ENCODE results near the gene DSP.

DNA sequence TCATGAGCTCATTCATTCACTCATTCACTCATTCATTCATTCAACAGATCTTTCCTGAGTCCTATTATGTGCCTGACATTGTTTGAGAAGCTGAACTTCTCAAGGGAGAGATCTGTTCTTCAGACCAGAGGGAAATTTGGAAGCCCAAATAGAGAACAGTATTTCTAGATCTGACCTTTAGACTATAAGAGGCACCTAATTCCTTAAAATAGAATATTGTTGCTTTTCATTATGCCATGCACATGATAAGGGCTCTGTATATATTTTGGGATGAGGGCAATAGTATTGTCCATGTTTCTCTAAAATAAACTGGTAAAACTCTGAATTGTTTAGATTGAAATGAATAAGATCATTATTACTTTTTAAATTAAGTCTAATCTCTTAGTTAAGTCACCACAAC is 18.6 kb upstream of the DSP start:
- TF ChIP-seq, protein P1, sequence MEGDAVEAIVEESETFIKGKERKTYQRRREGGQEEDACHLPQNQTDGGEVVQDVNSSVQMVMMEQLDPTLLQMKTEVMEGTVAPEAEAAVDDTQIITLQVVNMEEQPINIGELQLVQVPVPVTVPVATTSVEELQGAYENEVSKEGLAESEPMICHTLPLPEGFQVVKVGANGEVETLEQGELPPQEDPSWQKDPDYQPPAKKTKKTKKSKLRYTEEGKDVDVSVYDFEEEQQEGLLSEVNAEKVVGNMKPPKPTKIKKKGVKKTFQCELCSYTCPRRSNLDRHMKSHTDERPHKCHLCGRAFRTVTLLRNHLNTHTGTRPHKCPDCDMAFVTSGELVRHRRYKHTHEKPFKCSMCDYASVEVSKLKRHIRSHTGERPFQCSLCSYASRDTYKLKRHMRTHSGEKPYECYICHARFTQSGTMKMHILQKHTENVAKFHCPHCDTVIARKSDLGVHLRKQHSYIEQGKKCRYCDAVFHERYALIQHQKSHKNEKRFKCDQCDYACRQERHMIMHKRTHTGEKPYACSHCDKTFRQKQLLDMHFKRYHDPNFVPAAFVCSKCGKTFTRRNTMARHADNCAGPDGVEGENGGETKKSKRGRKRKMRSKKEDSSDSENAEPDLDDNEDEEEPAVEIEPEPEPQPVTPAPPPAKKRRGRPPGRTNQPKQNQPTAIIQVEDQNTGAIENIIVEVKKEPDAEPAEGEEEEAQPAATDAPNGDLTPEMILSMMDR (conservative IDR thresholded peaks at IDR 0.05): no peak
- TF ChIP-seq ZFX (IDR thresholded peaks at IDR 0.05): no peak
